Suprapubic skin (tissue), 4 donors: ENCODE results near the gene AIM2. TPM values are rescaled to one million over a fixed set of nuclear protein-coding genes. Genes with fewer than 3 reads are reported as not detected.

ENCODE experiments used
- DNase-seq, 2 donors: peaks; one replicate each; pipeline ENCODE4 v3.0.0-alpha.2; 2019; ENCODE audit warnings: low spot score in 2 of 2
- H3K27ac ChIP-seq: fragments of 200-600 bp; sonication (generic); one replicate; pipeline ENCODE4 v1.5.1; 2019
- H3K27me3 ChIP-seq: fragments of 200-600 bp; sonication (generic); one replicate; pipeline ENCODE4 v1.5.1; 2019
- H3K36me3 ChIP-seq: fragments of 200-600 bp; sonication (generic); one replicate; pipeline ENCODE4 v1.5.1; 2019
- H3K4me1 ChIP-seq: fragments of 200-600 bp; sonication (generic); one replicate; pipeline ENCODE4 v1.5.1; 2019
- H3K4me3 ChIP-seq: fragments of 200-600 bp; sonication (generic); one replicate; pipeline ENCODE4 v1.5.1; 2019; ENCODE audit warnings: mild to moderate bottlenecking
- H3K9me3 ChIP-seq: fragments of 200-600 bp; sonication (generic); one replicate; pipeline ENCODE4 v1.5.1; 2019
- CTCF ChIP-seq, 2 donors: fragments of 200-600 bp in 1 of 2; fragments of 450-650 bp in 1 of 2; sonication (generic) in 1 of 2; IDR thresholded peaks; one replicate each; pipeline ENCODE4 v1.5.1; 2016 to 2019; ENCODE audit warnings: antibody characterized with exemption in 2 of 2, mild to moderate bottlenecking in 1 of 2, moderate library complexity in 1 of 2
- EP300 ChIP-seq: sonication (generic); formaldehyde crosslinking; IDR thresholded peaks from one replicate; pipeline ENCODE4 v1.6.1; 2017; ENCODE audit warnings: antibody characterized with exemption
- POLR2A ChIP-seq, 2 donors: fragments of 450-650 bp; IDR thresholded peaks; one replicate each; pipeline ENCODE4 v1.6.1; 2017; ENCODE audit warnings: antibody characterized with exemption in 2 of 2, mild to moderate bottlenecking in 2 of 2, moderate library complexity in 2 of 2
- POLR2AphosphoS5 ChIP-seq, 3 donors: sonication (generic); formaldehyde crosslinking; IDR thresholded peaks; one replicate each; pipeline ENCODE4 v1.6.1; 2017; ENCODE audit warnings: antibody characterized with exemption in 3 of 3
- whole genome bisulfite sequencing: methylation state at CpG from one replicate; pipeline ENCODE4 v1.1.5; 2018; 5-methylcytosine and 5-hydroxymethylcytosine counted together
- total RNA-seq, 4 donors: library from RNA; depleted of rRNA; stranded (reverse); fragments of >200 nt; gene quantifications; one replicate each; pipeline ENCODE4 v1.1.0, GENCODE V29; 2016

Gene AIM2
- total RNA-seq, 4 donors from 2014 or later, result not detected

- Histone ChIP-seq H3K9me3 (no peaks in the 10 kb centered on the region), H3K36me3 (no peaks in the 10 kb centered on the region), H3K4me3 (no peak overlapping the region), H3K4me1 (peaks cover 4% of the 10 kb centered on the region), H3K27me3 (no peaks in the 10 kb centered on the region), H3K27ac (no peak overlapping the region)
- 84% methylated on average over 1 of the region's 1 CpG for WGBS
- TF ChIP-seq CTCF (IDR thresholded peaks at IDR 0.05), result no peak
- no peak for TF ChIP-seq POLR2AphosphoS5 (IDR thresholded peaks at IDR 0.05)
- no peak for TF ChIP-seq POLR2A (IDR thresholded peaks at IDR 0.05)
- TF ChIP-seq EP300, result no peak
- no peak for DNase-seq
Measured at GRCh38 chr1:159091607-159092031, 15.1 kb upstream of the AIM2 start.

GRCh38 chr1:159091180-159091560 lies 14.6 kb upstream of the AIM2 start:
- TF ChIP-seq EP300 (no peak), POLR2A (IDR thresholded peaks at IDR 0.05) (no peak), POLR2AphosphoS5 (IDR thresholded peaks at IDR 0.05) (no peak), CTCF (IDR thresholded peaks at IDR 0.05) (no peak)
- no peak overlapping the region for H3K27ac ChIP-seq
- no peaks in the 10 kb centered on the region for H3K27me3 ChIP-seq
- H3K4me1 ChIP-seq, result peaks cover 4% of the 10 kb centered on the region
- H3K9me3 ChIP-seq, result no peaks in the 10 kb centered on the region
- H3K4me3 ChIP-seq, result no peak overlapping the region
- 57% methylated on average over 2 of the region's 2 CpGs for WGBS
- no peak for DNase-seq
- H3K36me3 ChIP-seq, result no peaks in the 10 kb centered on the region

GRCh38 chr1:159090286-159091179 lies 14.0 kb upstream of the AIM2 start:
- WGBS, result 83% methylated on average over 4 of the region's 4 CpGs
- DNase-seq, result no peak
- Histone ChIP-seq H3K27ac (no peak overlapping the region), H3K27me3 (no peaks in the 10 kb centered on the region), H3K9me3 (no peaks in the 10 kb centered on the region), H3K4me3 (no peak overlapping the region), H3K36me3 (no peaks in the 10 kb centered on the region), H3K4me1 (peaks cover 4% of the 10 kb centered on the region)
- TF ChIP-seq POLR2A (IDR thresholded peaks at IDR 0.05) (no peak), POLR2AphosphoS5 (IDR thresholded peaks at IDR 0.05) (no peak), EP300 (no peak), CTCF (IDR thresholded peaks at IDR 0.05) (no peak)

GRCh38 chr1:159089184-159089791 lies 12.7 kb upstream of the AIM2 start:
- H3K36me3 ChIP-seq, result no peaks in the 10 kb centered on the region
- H3K27ac ChIP-seq, result no peak overlapping the region
- DNase-seq, result no peak
- no peaks in the 10 kb centered on the region for H3K9me3 ChIP-seq
- TF ChIP-seq CTCF (IDR thresholded peaks at IDR 0.05) (peak in 1 of 2 donors; percentile 24), POLR2A (IDR thresholded peaks at IDR 0.05) (no peak), EP300 (no peak), POLR2AphosphoS5 (IDR thresholded peaks at IDR 0.05) (no peak)
- peaks cover 4% of the 10 kb centered on the region for H3K4me1 ChIP-seq
- WGBS, result 92% methylated on average over 4 of the region's 4 CpGs
- H3K27me3 ChIP-seq, result no peaks in the 10 kb centered on the region
- H3K4me3 ChIP-seq, result no peak overlapping the region

- WGBS, result 74% methylated on average over 6 of the region's 6 CpGs
- Histone ChIP-seq H3K9me3 (no peaks in the 10 kb centered on the region), H3K27me3 (no peaks in the 10 kb centered on the region), H3K4me3 (no peak overlapping the region), H3K4me1 (peaks cover 4% of the 10 kb centered on the region), H3K36me3 (no peaks in the 10 kb centered on the region), H3K27ac (no peak overlapping the region)
- no peak for TF ChIP-seq POLR2A (IDR thresholded peaks at IDR 0.05)
- DNase-seq, result no peak
Measured at GRCh38 chr1:159088546-159089183, 12.1 kb upstream of the AIM2 start.
